Measurements from ENCODE around the gene TFB1M. TPM values are rescaled to one million over a fixed set of nuclear protein-coding genes. Genes with fewer than 3 reads are reported as not detected.
"Not testable (repeated sequence)": the region's sequence is repeated elsewhere in the genome, so short reads cannot be mapped to it uniquely, and the experiment has no call there.

TFB1M gene
- total RNA-seq, 4 donors from 2014 or later, result 11.4 to 26.4 (median 13.3) TPM

GRCh38 chr6:155344341-155345006 is 30.2 kb upstream of the TFB1M start:
- TF ChIP-seq CTCF (IDR thresholded peaks at IDR 0.05), result no peak
- no peak for TF ChIP-seq POLR2A (IDR thresholded peaks at IDR 0.05)
- H3K27me3 ChIP-seq, result no peaks in the 10 kb centered on the region
- H3K9me3 ChIP-seq, result no peaks in the 10 kb centered on the region
- no peak overlapping the region for H3K27ac ChIP-seq
- no peak for DNase-seq
- H3K4me3 ChIP-seq, result no peak overlapping the region
- H3K36me3 ChIP-seq, result no peaks in the 10 kb centered on the region
- no peaks in the 10 kb centered on the region for H3K4me1 ChIP-seq

- Histone ChIP-seq H3K4me1 (no peaks in the 10 kb centered on the region), H3K27me3 (no peaks in the 10 kb centered on the region), H3K9me3 (no peaks in the 10 kb centered on the region), H3K36me3 (no peaks in the 10 kb centered on the region), H3K4me3 (no peak overlapping the region), H3K27ac (no peak overlapping the region)
- no peak for TF ChIP-seq CTCF (IDR thresholded peaks at IDR 0.05)
- DNase-seq, result no peak
These were observed 27.0 kb upstream of the TFB1M start for GRCh38 chr6:155341130-155341828.

GRCh38 chr6:155340464-155341129 is 26.3 kb upstream of the TFB1M start:
- no peak overlapping the region for H3K27ac ChIP-seq
- no peaks in the 10 kb centered on the region for H3K36me3 ChIP-seq
- no peaks in the 10 kb centered on the region for H3K9me3 ChIP-seq
- no peak overlapping the region for H3K4me3 ChIP-seq
- no peaks in the 10 kb centered on the region for H3K27me3 ChIP-seq
- no peaks in the 10 kb centered on the region for H3K4me1 ChIP-seq
- TF ChIP-seq POLR2A (IDR thresholded peaks at IDR 0.05) (no peak), CTCF (IDR thresholded peaks at IDR 0.05) (no peak)
- DNase-seq, result no peak

GRCh38 chr6:155339929-155340328 is 25.6 kb upstream of the TFB1M start:
- H3K4me3 ChIP-seq, H3K27me3 ChIP-seq, H3K9me3 ChIP-seq, H3K36me3 ChIP-seq, DNase-seq, H3K27ac ChIP-seq, H3K4me1 ChIP-seq: not testable (repeated sequence)

- H3K36me3 ChIP-seq, H3K4me3 ChIP-seq, H3K27ac ChIP-seq, H3K9me3 ChIP-seq, DNase-seq, H3K27me3 ChIP-seq, H3K4me1 ChIP-seq: not testable (repeated sequence)
These were observed 24.0 kb upstream of the TFB1M start for GRCh38 chr6:155338237-155338636.

GRCh38 chr6:155335265-155335664 is 21.0 kb upstream of the TFB1M start:
- Histone ChIP-seq H3K27ac (no peak overlapping the region), H3K4me3 (no peak overlapping the region), H3K9me3 (no peaks in the 10 kb centered on the region), H3K27me3 (no peaks in the 10 kb centered on the region), H3K36me3 (no peaks in the 10 kb centered on the region), H3K4me1 (no peaks in the 10 kb centered on the region)
- TF ChIP-seq CTCF (IDR thresholded peaks at IDR 0.05), result no peak
- TF ChIP-seq POLR2A (IDR thresholded peaks at IDR 0.05), result no peak
- DNase-seq, result no peak

- H3K27ac ChIP-seq, H3K36me3 ChIP-seq, DNase-seq, H3K4me3 ChIP-seq, H3K4me1 ChIP-seq, H3K9me3 ChIP-seq, H3K27me3 ChIP-seq: not testable (repeated sequence)
These were observed 19.8 kb upstream of the TFB1M start for GRCh38 chr6:155334073-155334472.
